ENCODE measurements around the gene SETX.
A peak's percentile ranks its signal among the peaks of the same experiment; 100 is the strongest.

Gene SETX

DNA sequence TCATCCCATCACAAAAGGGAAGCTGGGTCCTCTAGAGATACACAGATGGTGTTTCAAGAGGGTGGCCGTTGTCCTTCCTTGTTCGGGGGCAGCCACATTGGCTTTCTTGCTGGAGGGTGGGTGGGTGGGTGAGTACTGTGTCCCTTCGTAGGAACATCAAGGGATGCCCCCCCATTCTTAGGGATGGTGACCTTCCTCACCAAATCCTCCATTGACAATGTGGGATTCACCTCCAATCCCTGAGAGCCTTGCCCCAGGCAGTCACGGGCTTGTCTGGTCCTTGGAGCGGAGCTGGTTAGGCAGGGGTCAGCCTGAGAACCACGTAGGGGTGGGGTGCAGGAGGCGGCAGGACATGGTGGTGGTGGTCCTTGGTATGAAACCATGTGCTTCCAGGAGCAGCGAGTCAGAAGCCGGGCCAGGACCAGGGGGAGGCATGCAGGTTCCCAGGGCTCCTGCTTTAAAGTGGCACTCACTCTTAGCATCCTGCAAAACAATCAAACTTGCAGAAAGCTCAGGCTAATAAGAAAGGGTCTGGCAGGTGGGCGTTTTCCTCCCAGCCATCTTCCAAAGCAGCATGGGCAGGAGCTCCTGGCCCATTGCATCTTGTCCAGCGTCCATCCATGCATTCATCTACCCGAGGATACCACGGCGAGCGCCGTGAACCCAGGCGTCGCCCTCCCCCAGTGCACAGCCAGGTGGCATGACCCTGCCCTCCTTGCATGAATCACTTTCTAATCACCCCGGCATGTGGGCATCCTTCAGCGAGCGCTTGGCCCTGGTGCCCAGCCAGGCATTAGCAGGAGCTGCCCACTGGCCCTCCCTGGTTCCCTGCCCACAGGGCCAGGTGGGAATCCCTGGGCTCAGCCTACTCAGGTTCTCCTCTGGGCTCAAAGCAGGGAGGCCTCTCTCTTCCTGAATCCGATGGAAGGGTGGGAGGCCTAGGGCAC, 116.5 kb downstream of the SETX start:
- DNase-seq: no peak

DNA sequence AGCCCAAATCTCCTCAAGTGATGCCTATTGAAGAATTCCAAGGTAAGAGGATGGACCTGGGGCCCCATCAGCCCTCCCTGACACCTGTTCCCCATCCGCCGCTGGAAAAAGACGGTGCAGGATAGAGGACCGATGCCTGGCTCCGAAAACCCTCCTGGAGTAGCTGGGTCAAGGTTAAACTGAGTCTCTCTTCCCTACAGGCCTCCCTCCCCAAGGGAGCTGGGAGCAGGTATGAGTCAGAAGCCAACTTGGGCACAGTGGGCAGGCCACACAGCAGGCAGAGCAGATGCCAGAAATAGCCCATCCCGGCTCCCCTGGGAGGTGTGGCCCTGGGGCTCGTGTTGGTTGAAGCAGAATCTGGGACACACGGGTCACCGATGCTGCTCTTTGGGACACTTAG, 117.3 kb downstream of the SETX start:
- DNase-seq: no peak

- DNase-seq: no peak
Observed at GRCh38 chr9:132236662-132237311, 118.0 kb downstream of the SETX start.

GRCh38 chr9:132235894-132236661, 118.7 kb downstream of the SETX start:
- DNase-seq: peak; percentile 35

- DNase-seq: no peak
Observed at GRCh38 chr9:132235125-132235524, 119.7 kb downstream of the SETX start.

- DNase-seq: no peak
Observed at GRCh38 chr9:132234535-132234934, 120.3 kb downstream of the SETX start.

DNA sequence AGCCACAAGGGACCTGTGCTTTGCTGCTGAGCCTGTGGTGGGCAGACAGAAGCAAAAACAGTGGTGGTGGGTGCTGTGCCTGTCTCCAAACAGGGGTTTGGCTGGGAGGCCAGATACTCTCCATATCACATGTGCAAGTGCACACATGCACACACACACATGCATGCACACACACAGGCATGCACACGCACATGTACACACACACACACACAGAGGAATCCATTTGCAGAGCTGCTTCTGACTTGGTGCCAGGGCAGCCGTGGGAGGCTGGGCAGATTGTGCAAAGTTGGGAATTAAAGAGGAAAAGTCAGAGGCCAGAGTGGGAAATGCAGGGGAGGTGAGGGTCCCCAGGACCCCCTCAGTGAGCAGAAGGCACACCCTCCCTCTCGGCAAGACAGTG, 121.6 kb downstream of the SETX start:
- no peak for DNase-seq

GRCh38 chr9:132232522-132232921, 122.3 kb downstream of the SETX start:
- no peak for DNase-seq

DNA sequence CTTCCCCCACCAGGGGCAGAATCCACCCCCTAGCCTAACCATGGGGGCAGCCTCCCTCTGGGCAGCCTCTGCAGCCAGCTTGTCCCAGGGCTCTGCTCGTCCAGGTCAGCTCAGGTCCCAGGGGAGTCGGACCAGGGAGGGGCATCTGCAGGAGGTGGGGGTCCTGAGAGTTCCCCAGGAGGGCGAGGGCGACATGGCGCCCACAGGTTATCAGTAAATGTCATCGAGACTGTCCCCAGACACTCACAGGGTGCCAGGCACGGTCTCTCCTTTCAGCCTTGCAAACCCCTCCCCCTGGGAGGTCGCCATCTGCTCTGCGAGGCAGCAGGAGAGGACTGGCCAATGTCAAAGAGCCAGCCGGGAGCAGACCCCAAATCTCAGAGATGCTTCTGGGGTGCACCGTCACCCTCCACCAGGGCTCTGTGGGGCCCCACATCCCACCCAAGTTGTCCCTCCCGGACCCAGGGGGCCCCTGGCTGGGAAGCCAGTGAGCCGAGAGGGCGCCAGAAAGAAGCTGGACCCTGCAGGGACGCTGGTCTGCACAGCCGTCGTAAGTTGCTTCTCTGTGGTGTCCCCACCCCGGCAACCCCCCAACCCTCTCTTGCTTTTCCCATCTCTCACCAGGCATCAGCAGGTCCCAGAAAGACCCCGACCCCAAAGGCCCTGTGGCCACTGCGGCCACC, 123.6 kb downstream of the SETX start:
- no peak for DNase-seq

DNA sequence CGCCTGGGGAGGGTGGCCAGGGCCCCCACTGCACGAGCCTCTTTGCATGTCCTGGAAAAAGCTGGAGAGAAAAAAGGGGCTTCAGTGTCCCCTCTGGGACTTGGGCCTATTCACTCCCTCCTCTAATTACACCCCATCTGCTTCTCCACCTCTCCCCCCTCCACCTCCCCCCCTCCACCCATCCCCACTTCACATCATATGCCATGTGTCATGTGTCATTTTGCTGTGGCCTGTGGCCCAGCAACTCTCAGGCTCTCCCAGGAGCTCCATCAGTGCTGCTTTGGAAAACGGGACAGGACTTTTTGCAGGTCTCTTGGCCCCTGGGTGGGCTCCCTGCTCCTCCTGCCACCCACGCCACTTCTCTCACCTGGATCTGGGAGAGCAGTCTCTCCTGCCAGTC, 124.2 kb downstream of the SETX start:
- DNase-seq: no peak

DNA sequence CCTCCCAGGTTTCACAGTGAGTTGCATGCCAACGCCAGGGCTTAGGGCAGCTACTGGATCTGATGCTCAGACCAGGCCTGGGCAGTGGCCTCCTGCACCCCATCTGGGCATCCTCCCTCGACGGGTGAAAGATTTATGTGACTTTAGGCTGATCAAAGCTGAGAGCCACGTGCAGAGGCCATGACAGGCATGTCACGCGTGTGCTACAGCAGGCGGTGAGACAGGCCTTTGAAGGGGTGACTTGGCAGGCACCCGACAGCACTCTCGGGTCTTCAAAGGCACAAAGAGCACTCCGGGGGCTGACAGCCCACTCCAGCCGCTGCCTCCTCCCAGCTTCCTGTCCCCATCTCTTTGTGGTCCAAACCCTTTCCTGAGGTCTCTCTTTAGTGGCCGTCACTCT, 126.7 kb downstream of the SETX start:
- no peak for DNase-seq

DNA sequence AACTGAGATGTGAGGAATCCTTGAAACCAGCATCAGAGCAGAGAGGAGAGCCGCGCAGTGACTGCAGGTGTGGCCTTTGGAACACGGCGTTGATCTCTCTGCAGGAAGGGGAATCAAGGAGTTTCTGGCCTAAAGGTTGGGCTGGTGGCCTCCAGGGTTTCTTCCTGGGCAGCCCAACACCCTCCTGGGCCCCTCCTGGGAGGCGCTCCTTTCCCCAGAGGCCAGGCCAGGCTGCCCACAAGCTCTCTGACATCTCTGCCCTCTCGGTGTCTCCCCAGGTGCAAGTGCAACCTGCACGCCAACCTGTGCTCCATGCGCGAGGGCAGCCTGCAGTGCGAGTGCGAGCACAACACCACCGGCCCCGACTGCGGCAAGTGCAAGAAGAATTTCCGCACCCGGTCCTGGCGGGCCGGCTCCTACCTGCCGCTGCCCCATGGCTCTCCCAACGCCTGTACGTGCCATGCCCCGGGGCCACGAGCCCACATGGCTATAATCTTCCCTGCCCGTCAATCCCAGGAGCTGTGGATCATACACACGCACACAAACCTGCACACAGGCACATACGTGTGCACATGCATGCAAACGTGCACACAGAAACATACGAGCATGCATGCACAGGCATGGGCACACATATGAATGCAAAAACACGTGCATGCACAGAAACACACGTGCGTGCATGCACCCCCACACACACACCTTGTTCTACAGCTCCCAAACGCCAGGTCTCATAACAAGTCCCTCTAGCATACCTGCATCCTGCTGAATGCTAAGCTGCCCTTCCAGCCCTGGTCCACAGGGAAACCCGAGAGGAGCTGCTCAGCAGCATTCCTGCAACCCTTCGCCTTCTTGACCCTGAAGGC, 128.0 kb downstream of the SETX start:
- DNase-seq: no peak

GRCh38 chr9:132224645-132225044, 130.1 kb downstream of the SETX start:
- DNase-seq: no peak

- DNase-seq: no peak
Observed at GRCh38 chr9:132221941-132222340, 132.8 kb downstream of the SETX start.

DNA sequence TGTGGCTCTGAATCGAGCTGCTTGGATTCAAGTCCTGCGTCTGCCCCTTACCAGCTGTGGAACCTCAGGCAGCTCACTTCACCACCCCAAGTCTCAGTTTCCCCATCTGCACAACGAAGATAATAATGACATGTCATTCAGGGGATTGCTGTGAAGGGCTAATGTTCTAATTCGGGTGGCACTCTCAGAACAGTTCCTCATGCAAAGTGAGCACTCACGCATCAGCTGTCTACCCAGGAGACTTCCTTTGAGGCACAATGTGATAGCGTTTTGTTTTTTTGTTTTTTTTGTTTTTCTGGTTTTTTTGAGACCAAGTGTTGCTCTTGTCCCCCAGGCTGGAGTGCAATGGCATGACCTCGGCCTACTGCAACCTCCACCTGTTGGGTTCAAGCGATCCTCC, 136.6 kb downstream of the SETX start:
- DNase-seq: no peak

DNA sequence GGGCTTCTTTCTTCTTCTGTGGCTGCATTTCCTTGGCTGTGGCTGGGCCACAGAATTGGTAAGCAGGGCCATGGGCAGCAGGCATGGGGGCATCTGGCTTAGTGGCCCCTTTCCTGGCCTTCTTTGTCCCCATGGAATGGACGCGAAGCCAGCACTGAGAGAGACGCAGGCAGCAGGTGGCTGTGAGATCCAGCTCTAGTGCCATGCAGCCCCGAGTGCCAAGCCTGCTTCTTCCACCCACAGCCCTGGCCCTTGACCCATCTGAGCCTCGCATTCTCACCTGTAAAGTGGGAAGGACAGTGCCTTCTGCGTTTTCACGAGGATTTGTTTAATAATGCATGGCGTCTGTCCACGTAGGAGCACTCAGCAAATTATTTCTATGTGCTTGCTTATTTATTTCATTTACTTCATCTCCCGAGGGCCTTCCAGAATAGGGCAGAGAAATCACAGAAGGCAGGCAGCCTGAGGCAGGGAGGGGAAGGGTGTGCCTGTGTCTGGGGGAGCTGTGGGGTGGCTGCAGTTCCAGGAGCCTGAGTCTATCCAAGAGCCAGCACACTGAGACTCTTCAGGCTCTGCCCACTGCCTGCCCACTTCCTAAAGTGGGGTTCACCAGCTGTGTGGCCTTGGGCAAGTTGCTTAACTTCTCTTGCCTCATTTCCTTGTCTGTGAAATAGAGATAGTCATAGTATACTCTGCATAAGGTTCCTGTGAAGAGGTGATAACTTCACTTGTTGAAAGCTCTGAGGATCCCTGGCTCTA, 137.7 kb downstream of the SETX start:
- no peak for DNase-seq

- DNase-seq: peak; percentile 73
Observed at GRCh38 chr9:132214027-132214622, 140.7 kb downstream of the SETX start.

GRCh38 chr9:132211570-132211969, 143.2 kb downstream of the SETX start:
- DNase-seq: no peak

All from HCEC 1CT (cell line).